Thyroid gland (tissue), 4 donors: ENCODE measurements around the gene C1orf167. TPM values are rescaled to one million over a fixed set of nuclear protein-coding genes. Genes with fewer than 3 reads are reported as not detected.
A peak's percentile ranks its signal among the peaks of the same experiment; 100 is the strongest.

Source experiments
- DNase-seq, 2 donors: peaks; one replicate each; pipeline ENCODE4 v3.0.0-alpha.2; 2019
- H3K27ac ChIP-seq, 3 donors: fragments of 200-600 bp; sonication (generic); 1 replicate in 2 of 3; 2 replicates in 1 of 3; pipeline ENCODE4 v1.5.1; 2016 to 2019; ENCODE audit warnings: mild to moderate bottlenecking in 1 of 3, moderate library complexity in 1 of 3
- H3K27me3 ChIP-seq: fragments of 200-600 bp; sonication (generic); one replicate; pipeline ENCODE4 v1.5.1; 2019
- H3K36me3 ChIP-seq, 2 donors: fragments of 200-600 bp; sonication (generic); one replicate each; pipeline ENCODE4 v1.5.1; 2016 to 2019
- H3K4me1 ChIP-seq, 2 donors: fragments of 200-600 bp; sonication (generic); one replicate each; pipeline ENCODE4 v1.5.1; 2017 to 2019
- H3K4me3 ChIP-seq, 3 donors: fragments of 200-600 bp; sonication (generic); replicated peaks in 1 of 3; 1 replicate in 2 of 3; 2 replicates in 1 of 3; pipeline ENCODE4 v1.5.1; 2016; ENCODE audit warnings: mild to moderate bottlenecking in 1 of 3
- H3K9me3 ChIP-seq: fragments of 200-600 bp; sonication (generic); one replicate; pipeline ENCODE4 v1.5.1; 2017
- POLR2A ChIP-seq, 2 donors: fragments of 450-650 bp; IDR thresholded peaks; one replicate each; pipeline ENCODE4 v1.6.1; 2017; ENCODE audit warnings: antibody characterized with exemption in 2 of 2, mild to moderate bottlenecking in 2 of 2, moderate library complexity in 1 of 2
- WGBS, 2 donors: methylation state at CpG; one replicate each; pipeline ENCODE4 v1.1.5; 2017; 5-methylcytosine and 5-hydroxymethylcytosine counted together
- intact Hi-C: fragments of 100-400 bp; cut with DNase I; formaldehyde crosslinking; loops from one replicate; pipeline ENCODE4 v1.15.1; 2023
- total RNA-seq, 4 donors: library from RNA; depleted of rRNA; stranded (reverse); fragments of >200 nt; gene quantifications; one replicate each; pipeline ENCODE4 v1.2.3, GENCODE V29; 2016
- TF ChIP-seq, protein P1 (sequence below), 6 experiments: fragments of 200-600 bp in 3 of 6; fragments of 450-650 bp in 3 of 6; sonication (generic) in 3 of 6; IDR thresholded peaks; one replicate each; pipeline ENCODE4 v1.5.1; 2016 to 2019; ENCODE audit warnings: antibody characterized with exemption in 6 of 6, mild to moderate bottlenecking in 2 of 6, inconsistent platforms in 1 of 6, moderate library complexity in 1 of 6

The C1orf167 gene
- total RNA-seq, 4 donors from 2014 or later = 0.22 to 6.3 TPM; not detected in 2

DNA sequence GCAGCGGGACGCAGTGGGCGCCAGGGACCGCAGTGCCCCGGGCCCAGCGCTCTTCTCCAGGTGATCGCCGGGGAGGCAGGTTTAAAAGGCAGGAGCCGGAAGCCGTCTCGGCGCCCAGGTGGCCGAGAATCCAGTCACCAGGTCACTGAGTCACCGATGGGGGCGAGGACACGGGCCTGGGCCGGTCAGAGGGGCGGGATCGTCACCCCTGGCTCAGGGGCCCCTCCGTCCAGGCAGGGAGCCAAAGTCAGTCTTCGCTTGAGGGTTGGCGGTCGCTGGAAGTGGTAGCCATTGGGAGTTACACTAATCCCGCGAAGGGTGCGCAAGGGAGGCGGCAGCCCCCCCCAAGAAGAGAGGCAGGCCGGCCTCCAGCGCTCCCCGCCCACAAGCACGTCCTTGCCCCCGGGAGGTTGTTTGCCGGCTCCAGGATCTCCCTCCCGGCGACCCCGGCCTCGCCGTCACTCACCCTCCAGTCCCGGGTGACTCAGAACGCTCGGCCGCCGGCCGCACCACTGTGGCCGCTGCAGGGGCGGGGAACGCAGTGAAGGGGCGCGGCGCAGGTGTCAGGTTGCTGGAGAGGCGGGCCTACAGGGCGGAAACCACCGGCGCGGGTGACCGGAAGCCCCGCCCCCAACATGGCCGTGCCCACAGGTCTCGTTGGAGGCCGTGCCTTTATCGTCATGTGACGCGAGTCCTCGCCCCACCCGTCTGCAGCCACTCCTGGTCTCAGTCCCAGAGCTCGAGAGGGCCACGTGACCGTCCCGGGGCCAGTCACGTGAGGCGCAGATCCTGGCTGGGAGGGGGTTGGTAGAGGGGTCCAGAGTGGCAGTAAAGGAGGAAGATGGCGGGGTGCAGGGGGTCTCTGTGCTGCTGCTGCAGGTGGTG lies 43.7 kb downstream of the C1orf167 start, which contains the start of the genes CLCN6 and MTHFR:
Gene CLCN6 (plus strand): TSS at position 770 of the 885 bp plus-strand sequence. CDS start 72 bp downstream, at position 842.
Gene MTHFR (minus strand): TSS at position 543 of the 885 bp plus-strand sequence. CDS start 2,848 bp downstream, outside the sequence.
- peak; percentile 100 for DNase-seq
- H3K27ac ChIP-seq = peak within 1 kb of the TSS; percentile 96 to 100 (median 99)
- peak; percentile 96 to 99 for TF ChIP-seq POLR2A (IDR thresholded peaks at IDR 0.05)
- TF ChIP-seq, protein P1, sequence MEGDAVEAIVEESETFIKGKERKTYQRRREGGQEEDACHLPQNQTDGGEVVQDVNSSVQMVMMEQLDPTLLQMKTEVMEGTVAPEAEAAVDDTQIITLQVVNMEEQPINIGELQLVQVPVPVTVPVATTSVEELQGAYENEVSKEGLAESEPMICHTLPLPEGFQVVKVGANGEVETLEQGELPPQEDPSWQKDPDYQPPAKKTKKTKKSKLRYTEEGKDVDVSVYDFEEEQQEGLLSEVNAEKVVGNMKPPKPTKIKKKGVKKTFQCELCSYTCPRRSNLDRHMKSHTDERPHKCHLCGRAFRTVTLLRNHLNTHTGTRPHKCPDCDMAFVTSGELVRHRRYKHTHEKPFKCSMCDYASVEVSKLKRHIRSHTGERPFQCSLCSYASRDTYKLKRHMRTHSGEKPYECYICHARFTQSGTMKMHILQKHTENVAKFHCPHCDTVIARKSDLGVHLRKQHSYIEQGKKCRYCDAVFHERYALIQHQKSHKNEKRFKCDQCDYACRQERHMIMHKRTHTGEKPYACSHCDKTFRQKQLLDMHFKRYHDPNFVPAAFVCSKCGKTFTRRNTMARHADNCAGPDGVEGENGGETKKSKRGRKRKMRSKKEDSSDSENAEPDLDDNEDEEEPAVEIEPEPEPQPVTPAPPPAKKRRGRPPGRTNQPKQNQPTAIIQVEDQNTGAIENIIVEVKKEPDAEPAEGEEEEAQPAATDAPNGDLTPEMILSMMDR (IDR thresholded peaks at IDR 0.05) = no peak
- no peaks in the 10 kb centered on the region for H3K9me3 ChIP-seq
- intact Hi-C loops = loop anchor here (10.0 kb wide), 1 partner anchor 151 kb away; the partner anchor contains the start of genes FBXO2 and FBXO44
- H3K4me1 ChIP-seq = peaks cover 51 to 56% of the 10 kb centered on the region in 2 donors
- peak within 1 kb of the TSS; percentile 74 to 85 (median 77) for H3K4me3 ChIP-seq
- H3K36me3 ChIP-seq = peaks cover 5 to 12% of the 10 kb centered on the region in 2 donors
- H3K27me3 ChIP-seq = no peaks in the 10 kb centered on the region
- 0 to 1% methylated on average over 1 to 35 of the region's 72 CpGs for WGBS, 2 donors

DNA sequence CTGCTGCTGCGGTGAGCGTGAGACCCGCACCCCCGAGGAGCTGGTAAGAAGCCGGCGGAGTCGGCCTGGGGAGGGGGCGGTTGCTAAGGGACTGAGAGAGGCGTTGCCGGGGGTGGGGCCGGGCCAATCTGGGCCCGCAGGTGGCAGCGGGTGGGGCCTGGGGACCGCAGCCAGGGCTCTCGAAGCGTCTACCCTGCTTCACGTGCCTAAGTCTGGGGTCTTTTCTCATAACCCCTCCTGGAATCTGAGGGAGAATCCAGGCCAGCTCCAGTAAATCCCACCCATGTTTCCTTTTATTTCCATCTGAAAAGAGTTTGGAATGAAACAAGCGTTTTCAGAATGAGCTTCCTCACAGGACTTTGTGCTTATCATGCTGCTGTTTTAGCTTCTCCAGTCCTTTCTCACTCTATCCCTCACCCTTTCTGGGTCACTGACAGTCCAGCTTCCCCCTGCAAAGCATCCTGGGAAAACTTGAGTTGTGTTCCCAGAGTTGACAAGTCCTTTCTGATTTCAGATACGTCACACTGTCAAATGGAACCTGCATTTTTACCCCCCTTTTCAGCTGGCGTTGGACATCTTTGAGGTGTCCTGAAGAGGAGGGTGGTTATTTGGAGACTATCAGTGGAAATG lies 44.4 kb downstream of the C1orf167 start:
- Histone ChIP-seq H3K4me1 (peaks cover 48 to 51% of the 10 kb centered on the region in 2 donors), H3K4me3 (peak overlapping the region; percentile 41 to 74 (median 54)), H3K9me3 (no peaks in the 10 kb centered on the region), H3K36me3 (peaks cover 0 to 6% of the 10 kb centered on the region in 2 donors), H3K27me3 (no peaks in the 10 kb centered on the region), H3K27ac (peak overlapping the region; percentile 89 to 100 (median 99))
- intact Hi-C loops = loop anchor here (10.0 kb wide), 1 partner anchor 152 kb away; the partner anchor contains the start of genes FBXO2 and FBXO44
- TF ChIP-seq, protein P1 (IDR thresholded peaks at IDR 0.05) = no peak
- no peak for TF ChIP-seq POLR2A (IDR thresholded peaks at IDR 0.05)
- 1% methylated on average over 16 to 19 of the region's 20 CpGs for WGBS, 2 donors
- peak in 1 of 2 donors; percentile 17 for DNase-seq

GRCh38 chr1:11807133-11807532 lies 45.1 kb downstream of the C1orf167 start:
- no peaks in the 10 kb centered on the region for H3K27me3 ChIP-seq
- peaks cover 0 to 10% of the 10 kb centered on the region in 2 donors for H3K36me3 ChIP-seq
- H3K4me1 ChIP-seq = peaks cover 41 to 44% of the 10 kb centered on the region in 2 donors
- no peak for TF ChIP-seq POLR2A (IDR thresholded peaks at IDR 0.05)
- TF ChIP-seq, protein P1 (IDR thresholded peaks at IDR 0.05) = no peak
- H3K4me3 ChIP-seq = peak overlapping the region in 2 of 3 donors; percentile 41 to 74
- DNase-seq = no peak
- 46 to 58% methylated on average over 2 of the region's 2 CpGs for WGBS, 2 donors
- no peaks in the 10 kb centered on the region for H3K9me3 ChIP-seq
- intact Hi-C loops = loop anchor here (10.0 kb wide), 1 partner anchor 152 kb away; the partner anchor contains the start of genes FBXO2 and FBXO44
- H3K27ac ChIP-seq = peak overlapping the region; percentile 89 to 100 (median 99)

- no peak for DNase-seq
- H3K36me3 ChIP-seq = peaks cover 22 to 30% of the 10 kb centered on the region in 2 donors
These were observed 51.0 kb downstream of the C1orf167 start for GRCh38 chr1:11813021-11813420.

More at GRCh38 chr1:11813021-11813420, 51.0 kb downstream of the C1orf167 start:
- Histone ChIP-seq H3K27me3 (no peaks in the 10 kb centered on the region), H3K9me3 (no peaks in the 10 kb centered on the region), H3K27ac (no peak overlapping the region), H3K4me1 (peaks cover 0 to 2% of the 10 kb centered on the region in 2 donors), H3K4me3 (no peak overlapping the region)
- WGBS, 2 donors = 88 to 94% methylated on average over 5 of the region's 5 CpGs
- intact Hi-C loops = no loop called here
- no peak for TF ChIP-seq POLR2A (IDR thresholded peaks at IDR 0.05)
- TF ChIP-seq, protein P1 (IDR thresholded peaks at IDR 0.05) = no peak
